GM12874 (cell line): Measurements from ENCODE around the gene SORCS2.

Experiments
- CTCF ChIP-seq: IDR thresholded peaks from 2 replicates; pipeline ENCODE4 v1.5.1; 2011; ENCODE audit warnings: low read depth, mild to moderate bottlenecking, control low read depth, low read length, moderate library complexity; ENCODE audit not compliant: insufficient read depth

Gene SORCS2

GRCh38 chr4:7442574-7443162 is 250.3 kb downstream of the SORCS2 start:
- TF ChIP-seq CTCF, result no peak

- TF ChIP-seq CTCF, result no peak
Observed at GRCh38 chr4:7444314-7444713, 252.0 kb downstream of the SORCS2 start.

GRCh38 chr4:7444731-7445130 is 252.4 kb downstream of the SORCS2 start:
- no peak for TF ChIP-seq CTCF

- no peak for TF ChIP-seq CTCF
Observed at GRCh38 chr4:7447236-7447635, 254.9 kb downstream of the SORCS2 start.

GRCh38 chr4:7448036-7448435 is 255.7 kb downstream of the SORCS2 start:
- no peak for TF ChIP-seq CTCF

- TF ChIP-seq CTCF, result no peak
Observed at GRCh38 chr4:7450775-7451433, 258.6 kb downstream of the SORCS2 start.

GRCh38 chr4:7451434-7451789 is 259.1 kb downstream of the SORCS2 start:
- no peak for TF ChIP-seq CTCF

GRCh38 chr4:7451800-7452199 is 259.5 kb downstream of the SORCS2 start:
- no peak for TF ChIP-seq CTCF
